Measurements from ENCODE around the gene TPSB2.
"Not testable (repeated sequence)": the region's sequence is repeated elsewhere in the genome, so short reads cannot be mapped to it uniquely, and the experiment has no call there.

The TPSB2 gene

GRCh38 chr16:1230084-1230470 lies at the start of gene TPSB2:
TSS of gene TPSB2 (minus strand) at chr16:1230184. CDS start at chr16:1229951, 233 bp downstream.
- not testable (repeated sequence) for DNase-seq

DNA sequence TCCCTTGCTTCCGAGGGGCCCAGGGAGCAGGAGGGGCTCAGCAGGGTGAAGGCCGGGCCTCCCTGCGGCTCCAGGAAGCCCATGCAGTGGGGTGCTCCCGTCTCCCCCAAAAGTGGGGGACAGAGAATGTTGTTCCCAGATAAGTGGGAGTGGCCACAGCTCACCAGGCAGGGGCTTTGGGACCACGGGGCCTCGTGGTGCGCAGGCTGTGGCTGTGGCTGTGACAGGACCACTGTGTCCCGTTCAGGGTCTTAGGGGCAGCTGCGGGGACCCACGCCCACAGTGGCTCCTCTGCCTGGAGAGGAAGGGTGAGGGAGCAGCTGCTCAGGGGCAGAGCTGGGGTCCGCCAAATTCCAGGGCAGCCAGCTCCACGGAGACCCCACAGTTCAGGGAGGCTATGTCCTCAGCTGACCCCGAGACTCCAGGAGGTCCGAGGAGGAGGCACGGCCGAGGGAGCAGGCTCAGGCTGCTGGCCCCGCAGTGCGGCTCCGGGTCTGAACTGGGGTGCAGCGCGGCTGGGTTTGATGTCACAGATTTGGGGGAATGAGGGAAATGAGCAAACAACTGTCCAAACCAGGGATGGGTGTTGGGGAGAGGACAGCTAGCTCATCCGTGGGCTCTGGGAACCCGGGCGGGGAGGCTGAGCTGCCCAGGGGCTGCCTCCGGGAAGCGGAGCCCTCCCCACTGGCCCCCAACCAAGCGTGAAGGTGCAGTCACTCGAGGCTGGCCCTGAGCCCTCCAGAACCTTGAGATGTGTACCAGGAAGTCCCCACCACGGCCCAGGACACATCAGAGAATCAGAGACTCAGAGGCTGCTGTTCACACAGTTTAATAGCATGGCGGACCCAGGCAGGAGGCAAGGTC lies 49.3 kb upstream of the TPSB2 start:
- no peak for DNase-seq

GRCh38 chr16:1278477-1278876 lies 48.5 kb upstream of the TPSB2 start:
- DNase-seq, result no peak

GRCh38 chr16:1277617-1278282 lies 47.8 kb upstream of the TPSB2 start:
- DNase-seq, result no peak

DNA sequence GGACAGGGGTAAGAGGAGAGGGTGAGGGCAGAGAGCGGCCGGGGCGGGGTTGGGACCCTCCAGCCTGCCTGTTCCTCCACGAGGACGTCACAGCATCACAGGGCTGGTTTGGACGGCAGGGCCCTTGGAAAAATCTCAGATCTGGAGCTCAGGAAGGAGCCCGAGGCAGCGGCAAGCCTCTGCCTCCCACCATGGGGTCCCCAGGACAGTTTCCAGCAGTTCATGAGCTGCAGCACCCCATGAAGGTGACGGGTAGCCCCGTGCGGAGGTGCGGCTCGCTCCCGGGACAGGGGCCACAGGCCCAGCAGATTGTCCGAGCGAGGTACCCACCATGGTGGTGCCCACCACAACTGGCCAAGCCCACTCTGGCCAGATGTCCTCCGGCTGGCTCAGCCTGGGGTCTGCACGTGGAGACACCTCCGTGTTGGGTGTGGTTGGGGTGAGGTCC lies 47.2 kb upstream of the TPSB2 start:
- no peak for DNase-seq

DNA sequence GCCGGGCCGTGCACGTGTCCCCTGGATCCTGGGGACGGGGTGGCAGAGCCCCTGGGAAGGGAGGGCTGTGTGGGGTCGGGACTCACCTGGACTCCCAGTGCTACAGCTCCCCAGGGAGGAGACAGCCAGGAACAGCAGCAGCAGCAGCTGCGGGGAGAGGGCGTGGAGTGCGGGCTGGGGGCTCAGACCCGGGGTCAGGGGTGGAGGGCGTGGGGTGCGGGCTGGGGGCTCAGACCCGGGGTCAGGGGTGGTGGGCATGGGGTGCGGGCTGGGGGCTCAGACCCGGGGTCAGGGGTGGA lies 46.5 kb upstream of the TPSB2 start:
- no peak for DNase-seq

DNA sequence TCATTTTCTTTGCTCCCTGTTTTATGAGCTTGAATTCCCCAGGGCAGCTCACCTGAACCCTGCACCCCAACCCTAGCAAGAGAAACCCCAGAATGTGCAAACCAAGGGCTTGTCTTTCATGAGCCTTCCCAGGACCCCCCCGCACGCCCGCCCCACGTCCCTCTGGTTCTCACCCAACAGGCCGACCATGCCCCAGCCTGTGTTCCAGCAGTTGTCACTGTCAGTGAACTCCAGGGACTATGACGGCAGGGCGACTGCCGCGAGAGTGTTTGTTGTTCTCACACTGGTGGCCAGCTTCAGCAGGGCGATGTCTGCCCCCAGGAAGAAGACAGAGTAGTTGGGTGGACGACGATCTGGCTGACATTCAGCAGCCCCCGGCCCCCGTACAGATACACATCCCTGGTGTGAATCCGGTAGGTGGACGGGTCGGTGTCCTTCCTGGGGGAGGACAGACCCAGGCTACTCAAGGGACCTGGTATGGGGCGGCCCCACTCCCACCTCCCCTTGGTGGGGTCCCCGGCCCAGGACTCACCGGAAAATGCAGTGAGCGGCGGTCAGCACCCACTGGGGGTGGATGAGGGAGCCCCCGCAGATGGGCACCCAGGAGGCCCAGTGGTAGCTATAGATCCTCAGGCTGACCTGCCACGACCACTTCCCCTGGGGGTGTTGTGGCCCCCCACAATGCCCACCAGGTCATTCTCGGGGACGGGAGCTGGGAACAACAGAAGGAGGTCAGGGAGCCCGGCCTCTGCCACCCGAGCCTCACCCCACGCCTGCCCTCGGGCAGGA lies 46.0 kb upstream of the TPSB2 start:
- no peak for DNase-seq

DNA sequence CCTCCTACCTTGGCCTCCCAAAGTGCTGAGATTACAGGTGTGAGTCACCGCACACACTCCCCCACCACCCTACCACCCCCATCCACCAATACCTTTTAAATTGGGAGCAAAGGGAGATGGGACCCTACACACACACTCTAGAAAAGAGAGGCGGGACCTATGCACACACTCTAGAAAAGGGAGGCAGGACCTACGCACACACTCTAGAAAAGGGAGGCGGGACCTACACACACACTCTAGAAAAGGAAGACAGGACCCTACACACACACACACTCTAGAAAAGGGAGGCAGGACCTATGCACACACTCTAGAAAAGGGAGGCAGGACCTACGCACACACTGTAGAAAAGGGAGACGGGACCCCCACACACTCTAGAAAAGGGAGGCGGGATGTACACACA lies 44.8 kb upstream of the TPSB2 start:
- DNase-seq, result no peak

GRCh38 chr16:1273816-1274215 lies 43.8 kb upstream of the TPSB2 start:
- DNase-seq, result no peak

GRCh38 chr16:1272453-1273198 lies 42.6 kb upstream of the TPSB2 start:
- no peak for DNase-seq

DNA sequence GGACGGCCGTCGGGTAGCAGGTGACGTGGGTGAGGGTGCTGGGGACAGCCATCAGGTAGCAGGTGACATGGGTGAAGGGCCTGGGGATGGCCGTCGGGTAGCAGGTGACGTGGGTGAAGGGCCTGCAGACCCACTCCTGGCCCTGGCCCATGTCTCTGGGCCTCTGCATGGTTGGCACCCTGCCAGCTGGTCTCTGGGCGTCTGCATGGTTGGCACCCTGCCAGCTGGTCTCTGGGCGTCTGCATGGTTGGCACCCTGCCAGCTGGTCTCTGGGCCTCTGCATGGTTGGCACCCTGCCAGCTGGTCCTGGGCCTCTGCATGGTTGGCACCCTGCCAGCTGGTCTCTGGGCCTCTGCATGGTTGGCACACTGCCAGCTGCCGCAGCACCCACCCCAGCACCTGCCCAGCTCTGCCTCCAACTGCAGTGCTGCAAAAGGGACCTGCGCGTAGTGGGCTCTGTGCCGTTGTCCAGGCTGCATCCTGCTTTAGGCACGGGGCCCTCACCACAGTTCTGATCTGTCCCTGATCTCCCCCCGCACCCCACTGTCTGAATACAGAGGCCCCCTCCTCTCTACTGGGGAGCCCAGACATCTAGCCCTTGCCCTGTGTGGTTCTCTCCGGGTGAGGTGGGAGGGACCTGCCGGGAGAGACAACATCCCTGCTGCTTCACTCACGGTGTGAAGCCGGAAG lies 41.9 kb upstream of the TPSB2 start:
- DNase-seq, result not testable (repeated sequence)

- no peak for DNase-seq
Measured at GRCh38 chr16:1271380-1271723, 41.4 kb upstream of the TPSB2 start.

- DNase-seq, result not testable (repeated sequence)
Measured at GRCh38 chr16:1269418-1269817, 39.4 kb upstream of the TPSB2 start.

DNA sequence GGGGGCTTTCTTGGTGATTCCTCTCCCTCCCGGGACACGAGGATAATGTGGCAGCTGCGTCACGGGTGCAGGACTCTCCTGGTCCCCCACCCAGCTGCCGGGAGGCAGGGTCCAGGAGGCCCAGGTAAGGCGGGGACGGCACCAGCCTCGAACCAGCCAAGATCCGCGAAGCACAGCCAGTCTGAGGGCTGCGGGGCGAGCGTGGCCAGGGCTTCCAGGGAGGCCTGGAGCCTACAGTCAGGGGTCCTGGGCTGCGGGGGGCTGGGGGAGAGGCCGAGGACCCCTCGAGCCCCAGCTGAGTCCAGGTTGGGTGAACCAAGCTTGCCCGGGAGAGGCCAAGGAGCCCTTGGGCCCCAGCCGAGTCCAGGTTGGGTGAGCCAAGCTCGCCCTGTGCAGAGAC lies 35.8 kb upstream of the TPSB2 start:
- DNase-seq, result no peak

GRCh38 chr16:1265090-1265630 lies 35.2 kb upstream of the TPSB2 start:
- no peak for DNase-seq

- no peak for DNase-seq
Measured at GRCh38 chr16:1264345-1265089, 34.5 kb upstream of the TPSB2 start.

GRCh38 chr16:1263591-1264344 lies 33.8 kb upstream of the TPSB2 start:
- DNase-seq, result no peak

GRCh38 chr16:1262846-1263221 lies 32.9 kb upstream of the TPSB2 start:
- DNase-seq, result no peak

DNA sequence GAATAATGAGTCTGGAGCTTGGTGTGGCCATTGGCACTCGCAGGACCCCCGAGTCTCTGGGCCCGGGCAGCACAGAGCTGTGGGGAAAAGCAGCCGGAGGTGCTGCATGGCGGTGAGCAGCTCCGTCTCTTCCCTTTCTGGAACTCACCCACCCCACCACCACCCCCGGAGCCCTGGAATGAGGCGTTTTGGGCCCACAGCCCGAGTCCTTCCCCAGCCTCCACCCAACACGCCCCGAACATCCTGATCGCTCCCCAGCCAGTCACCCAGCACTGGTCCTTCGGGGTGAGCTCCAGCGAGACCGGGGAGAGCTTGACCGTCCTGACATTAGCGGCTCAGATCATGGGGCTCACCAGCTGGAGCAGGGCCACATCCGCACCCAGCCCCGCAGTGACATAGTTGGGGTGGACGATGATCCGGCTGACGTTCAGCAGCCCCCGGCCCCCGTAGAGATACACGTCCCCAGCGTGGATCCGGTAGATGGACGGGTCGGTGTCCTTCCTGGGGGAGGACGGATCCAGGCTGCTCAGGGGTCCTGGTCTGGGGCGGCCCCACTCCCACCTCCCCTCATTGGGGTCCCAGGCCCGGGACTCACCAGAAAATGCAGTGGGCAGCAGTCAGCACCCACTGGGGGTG lies 32.3 kb upstream of the TPSB2 start:
- no peak for DNase-seq

Data from GDM1 (cell line).